Umbilical cord (tissue), 2 donors: ENCODE measurements around the gene ZC3H4. TPM values are rescaled to one million over a fixed set of nuclear protein-coding genes. Genes with fewer than 3 reads are reported as not detected.

Experiments
- DNase-seq: peaks from one replicate; pipeline ENCODE4 v3.0.0-alpha.2; 2015; ENCODE audit warnings: low spot score
- total RNA-seq: library from RNA; depleted of rRNA; stranded (reverse); fragments of >200 nt; gene quantifications from one replicate; pipeline ENCODE4 v1.2.3, GENCODE V29; 2014; ENCODE audit warnings: low replicate concordance; ENCODE audit not compliant: insufficient read depth

ZC3H4 gene
- total RNA-seq, 1 donor from 2014 or later: 9.4 TPM

DNA sequence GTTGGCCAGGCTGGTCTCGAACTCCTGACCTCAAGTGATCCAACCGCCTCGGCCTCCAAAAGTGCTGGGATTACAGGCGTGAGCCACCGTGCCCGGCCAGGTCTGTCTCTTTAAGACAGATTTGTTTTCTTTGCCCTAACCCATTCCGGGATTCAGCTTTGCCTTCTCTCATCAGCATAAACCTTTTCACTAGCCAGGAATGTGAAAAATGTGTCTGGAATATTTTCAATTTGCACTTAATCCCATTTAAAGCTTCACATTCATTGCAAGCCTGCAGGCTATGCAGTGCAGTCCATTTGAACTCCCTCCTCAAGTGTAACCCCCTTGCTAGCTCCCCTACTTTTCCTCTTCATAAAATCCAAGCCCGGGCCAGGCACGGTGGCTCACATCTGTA is 64.3 kb downstream of the ZC3H4 start:
- DNase-seq: peak; percentile 82

DNA sequence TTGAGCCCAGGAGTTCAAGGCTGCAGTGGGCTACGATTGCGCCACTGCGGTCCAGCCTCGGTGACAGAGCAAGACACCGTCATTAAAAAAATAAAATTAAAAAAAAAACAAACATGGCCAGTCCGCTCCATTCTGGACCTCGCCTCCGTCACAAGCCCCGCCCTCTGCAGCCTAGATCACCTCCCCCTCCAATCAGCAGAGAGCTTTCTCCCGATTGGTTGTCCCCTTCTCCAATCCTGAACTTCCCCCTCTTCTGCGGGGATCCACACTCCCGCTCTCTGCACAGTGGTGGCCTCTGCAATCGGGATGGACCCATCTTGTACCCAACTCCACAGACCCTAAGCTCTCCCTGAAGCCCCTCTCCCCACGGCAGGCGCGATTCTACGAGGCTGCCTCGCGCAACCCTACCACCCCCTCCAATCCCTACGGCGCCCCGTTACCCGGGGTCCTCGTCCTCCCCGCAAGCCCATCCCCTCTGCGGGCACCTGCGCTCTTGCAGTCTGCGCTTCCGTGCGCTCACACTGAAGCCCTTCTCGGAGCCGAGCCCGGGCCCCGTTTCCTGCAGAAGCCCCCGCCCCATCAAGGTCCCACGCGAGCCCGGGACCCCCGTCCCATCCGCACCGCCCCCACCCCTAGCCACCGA is 65.7 kb downstream of the ZC3H4 start:
- DNase-seq: peak; percentile 87

DNA sequence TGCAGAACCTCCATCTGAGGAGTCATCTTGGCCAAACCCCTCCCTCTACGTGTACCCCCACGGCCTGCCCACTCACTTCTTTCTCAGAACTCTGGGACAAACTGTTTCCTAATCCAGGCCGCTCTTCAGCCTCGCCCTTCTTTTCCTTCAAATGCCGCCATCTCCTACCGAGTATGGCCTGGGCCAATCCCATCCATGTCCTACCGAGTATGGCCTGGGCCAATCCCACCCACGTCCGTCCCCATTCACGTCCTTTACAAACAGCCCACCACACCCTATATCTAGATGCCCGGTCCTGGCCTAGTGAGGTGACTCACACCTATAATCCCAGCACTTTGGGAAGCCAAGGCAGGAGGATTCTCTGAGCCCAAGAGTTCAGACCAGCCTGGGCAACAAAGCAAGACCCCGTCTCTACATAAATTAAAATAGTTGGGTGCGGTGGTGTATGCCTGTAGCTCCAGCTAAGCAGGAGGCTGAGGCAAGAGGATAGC is 66.3 kb downstream of the ZC3H4 start:
- DNase-seq: no peak

DNA sequence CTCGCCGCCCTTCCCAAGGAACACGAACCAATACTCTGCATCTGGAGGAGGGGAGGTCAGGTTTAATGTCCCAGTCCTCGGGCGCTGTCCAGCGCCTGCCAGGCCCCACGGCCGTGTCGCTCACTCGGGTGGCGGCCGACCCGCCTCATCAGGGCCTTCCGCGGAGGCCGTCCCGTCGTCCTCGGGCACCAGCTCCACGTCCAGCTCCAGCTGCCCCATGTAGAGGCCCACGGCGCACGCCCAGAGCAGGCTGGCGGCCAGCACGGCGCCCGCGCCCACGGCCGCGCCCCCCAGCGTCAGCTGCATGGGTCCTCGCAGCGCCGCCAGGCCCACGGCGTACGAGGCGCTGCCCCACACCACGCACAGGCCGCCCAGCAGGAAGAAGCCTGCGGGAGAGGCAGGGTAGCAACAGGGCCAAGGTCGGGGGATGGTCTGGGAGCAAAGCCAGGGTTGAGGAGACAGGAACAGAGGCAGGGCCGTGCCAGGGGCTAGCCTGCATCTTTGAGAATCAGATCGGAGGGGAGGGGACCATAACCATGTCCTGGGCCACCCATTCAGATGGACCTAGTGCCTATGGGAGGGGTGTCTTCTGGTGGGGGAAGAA is 67.6 kb downstream of the ZC3H4 start:
- DNase-seq: no peak

DNA sequence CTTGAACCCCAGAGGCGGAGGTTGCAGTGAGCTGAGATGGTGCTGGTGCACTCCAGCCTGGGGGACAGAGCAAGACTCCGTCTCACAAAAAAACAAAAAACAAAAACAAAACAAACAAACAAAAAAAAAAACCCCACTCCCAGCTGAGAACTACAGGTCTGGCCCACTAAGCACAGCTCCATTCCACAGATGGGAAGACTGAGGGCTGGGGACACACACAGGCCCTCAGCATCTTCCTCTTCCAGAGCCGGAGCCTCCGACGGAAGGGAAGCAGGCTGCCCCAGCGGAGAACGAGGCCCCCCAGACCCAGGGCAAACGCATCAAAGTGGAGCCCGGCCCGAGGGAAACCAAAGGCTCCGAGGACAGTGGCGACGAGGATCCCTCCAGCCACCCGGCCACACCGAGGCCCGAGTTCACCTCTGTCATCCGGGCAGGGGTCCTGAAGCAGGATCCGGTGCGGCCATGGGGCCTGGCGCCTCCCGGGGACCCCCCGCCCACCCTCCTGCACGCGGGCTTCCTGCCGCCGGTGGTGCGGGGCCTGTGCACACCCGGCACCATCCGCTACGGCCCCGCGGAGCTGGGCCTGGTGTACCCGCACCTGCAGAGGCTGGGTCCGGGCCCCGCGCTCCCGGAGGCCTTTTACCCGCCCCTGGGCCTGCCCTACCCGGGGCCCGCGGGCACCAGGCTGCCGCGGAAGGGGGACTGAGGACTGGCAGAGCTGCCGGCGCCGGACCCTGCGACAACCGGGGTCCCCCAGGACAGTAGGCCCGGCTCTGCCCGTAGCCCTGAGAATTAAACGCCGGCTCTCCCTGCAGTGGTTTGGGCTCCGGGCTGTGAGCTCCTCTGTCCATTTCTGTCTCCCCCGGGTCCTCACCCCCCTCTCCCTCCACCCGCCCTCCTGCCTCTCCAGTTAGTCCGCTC is 68.4 kb downstream of the ZC3H4 start:
- DNase-seq: no peak

DNA sequence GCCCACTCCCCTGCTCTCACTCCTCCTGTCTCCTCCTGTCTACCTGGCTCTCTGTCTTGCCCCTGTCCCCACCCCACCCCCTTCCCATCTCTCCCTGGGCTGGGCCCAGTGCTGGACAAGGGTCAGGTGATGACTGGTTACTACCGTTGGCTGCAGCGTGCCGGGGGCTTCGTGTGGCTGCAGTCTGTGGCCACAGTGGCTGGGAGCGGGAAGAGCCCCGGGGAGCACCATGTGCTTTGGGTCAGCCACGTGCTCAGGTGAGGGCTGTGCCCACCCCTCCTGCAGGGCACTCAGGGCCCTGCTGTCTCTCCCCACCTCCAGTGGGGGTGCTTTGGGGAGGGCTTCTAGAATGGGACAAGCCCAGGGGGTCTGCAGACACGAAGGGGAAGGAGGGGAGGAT is 72.7 kb downstream of the ZC3H4 start:
- no peak for DNase-seq

DNA sequence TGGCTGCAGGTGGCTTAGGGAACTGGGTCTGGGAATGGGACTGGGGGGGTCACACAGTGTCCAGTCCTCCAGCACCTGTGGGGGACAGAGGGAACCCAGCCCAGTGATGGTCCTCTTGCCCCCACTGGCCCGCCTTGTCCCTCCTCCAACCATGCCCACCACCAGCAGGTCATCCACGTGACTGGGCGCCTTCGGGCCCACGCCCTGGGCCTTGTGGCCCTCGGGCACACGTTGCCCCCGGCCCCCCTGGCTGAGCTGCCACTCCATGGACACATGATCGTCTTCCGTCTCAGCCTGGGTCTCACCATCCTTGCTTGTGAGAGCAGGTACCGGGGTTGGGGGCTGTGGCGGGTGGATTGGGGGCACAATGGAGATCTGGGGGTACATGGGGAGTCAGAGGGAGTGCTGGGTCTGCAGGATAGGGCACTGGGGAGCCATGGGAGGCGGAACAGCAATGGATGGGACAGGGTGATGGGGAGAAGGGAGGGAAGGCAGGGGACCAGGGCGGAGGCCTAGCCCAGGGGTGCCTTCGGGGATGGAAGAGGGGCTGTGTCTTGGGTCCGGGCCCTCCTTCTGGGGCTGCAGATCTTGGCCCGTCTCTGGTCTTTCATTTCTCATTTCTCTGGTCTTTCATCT is 74.2 kb downstream of the ZC3H4 start:
- no peak for DNase-seq

DNA sequence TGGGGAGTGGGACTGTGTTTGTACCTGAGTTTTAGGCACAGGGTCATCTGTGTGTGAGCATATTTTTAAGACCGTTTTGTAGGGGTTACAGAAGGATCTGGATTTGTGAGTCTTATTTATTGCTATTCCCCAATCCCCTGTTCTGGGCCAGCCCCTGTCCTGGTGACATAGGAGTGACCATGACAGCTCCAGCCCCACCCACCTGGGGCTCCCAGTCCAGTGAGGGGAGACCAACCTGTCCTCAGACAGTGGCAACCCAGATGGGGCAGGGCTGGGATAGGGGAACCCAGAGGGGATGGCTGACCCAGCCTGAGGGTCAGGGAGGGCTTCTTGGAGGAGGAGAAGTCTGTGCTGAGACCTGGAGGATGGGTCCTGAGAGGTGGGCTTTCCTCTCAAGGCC is 75.8 kb downstream of the ZC3H4 start:
- DNase-seq: no peak

DNA sequence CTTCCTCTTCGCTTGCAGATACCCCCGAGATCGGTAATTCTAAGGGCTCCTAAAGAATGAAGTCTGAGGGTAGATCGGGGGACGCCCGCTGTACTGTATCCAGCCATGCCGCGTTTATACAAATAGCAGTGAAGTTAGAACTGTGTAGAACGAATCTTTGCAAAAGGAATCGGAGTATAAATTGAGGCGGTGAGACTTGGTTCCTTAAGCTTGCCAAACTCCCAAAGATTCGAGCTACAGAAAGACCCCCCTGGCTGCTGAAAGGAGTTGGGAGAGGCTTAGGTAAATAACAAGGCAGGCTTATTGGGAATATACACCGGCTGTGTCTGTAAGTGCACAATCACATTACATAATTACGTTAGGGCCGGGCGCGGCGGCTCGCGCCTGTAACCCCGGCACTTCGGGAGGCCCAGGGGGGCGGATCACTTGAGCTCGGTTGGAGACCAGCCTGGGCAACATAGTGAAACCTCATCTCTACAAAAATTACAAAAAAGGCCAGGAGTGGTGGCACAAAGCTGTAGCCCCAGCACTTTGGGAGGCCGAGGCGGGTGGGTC is 77.4 kb downstream of the ZC3H4 start:
- DNase-seq: no peak

DNA sequence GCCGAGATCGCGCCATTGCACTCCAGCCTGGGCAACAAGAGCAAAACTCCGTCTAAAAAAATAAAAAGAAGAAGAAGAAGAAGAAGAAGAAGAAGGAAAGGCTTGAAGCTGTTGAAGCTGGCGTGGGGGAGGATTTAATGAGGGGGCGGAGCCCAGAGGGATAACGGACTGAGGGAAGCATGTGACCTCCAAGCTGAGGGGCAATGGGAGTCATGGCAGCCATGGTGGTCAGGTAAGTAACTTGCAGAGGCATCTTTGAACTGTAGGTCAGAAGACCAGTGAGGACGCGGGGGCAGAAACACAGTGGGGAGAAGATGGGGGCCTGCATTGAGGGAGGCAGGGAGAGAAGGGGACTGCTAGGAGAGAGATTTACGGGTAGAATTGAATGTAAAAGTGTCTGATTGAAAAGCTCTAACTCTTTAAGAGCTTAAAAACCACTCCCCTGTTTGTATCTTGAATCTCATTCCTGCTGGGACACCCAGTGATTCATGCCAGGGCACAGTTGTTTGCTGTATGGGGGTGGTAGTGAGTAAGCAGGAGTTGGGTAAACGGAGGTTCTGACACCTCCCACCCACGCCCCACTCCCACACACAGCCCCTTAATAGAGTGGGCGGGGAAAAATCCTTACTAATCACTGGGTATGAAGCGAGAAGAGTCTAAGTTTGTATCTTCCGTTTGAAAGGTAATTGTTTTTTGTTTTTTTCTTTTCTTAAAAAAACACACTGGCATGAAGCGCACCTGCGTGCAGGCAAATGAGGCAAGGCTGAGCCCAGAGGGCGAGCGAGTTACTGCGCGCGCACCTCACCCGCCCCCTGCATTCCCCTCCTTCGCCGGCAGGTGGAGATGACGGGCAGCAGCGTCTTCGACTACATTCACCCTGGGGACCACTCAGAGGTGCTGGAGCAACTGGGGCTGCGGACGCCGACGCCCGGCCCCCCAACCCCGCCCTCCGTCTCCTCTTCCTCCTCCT is 78.2 kb downstream of the ZC3H4 start:
- peak; percentile 84 for DNase-seq

DNA sequence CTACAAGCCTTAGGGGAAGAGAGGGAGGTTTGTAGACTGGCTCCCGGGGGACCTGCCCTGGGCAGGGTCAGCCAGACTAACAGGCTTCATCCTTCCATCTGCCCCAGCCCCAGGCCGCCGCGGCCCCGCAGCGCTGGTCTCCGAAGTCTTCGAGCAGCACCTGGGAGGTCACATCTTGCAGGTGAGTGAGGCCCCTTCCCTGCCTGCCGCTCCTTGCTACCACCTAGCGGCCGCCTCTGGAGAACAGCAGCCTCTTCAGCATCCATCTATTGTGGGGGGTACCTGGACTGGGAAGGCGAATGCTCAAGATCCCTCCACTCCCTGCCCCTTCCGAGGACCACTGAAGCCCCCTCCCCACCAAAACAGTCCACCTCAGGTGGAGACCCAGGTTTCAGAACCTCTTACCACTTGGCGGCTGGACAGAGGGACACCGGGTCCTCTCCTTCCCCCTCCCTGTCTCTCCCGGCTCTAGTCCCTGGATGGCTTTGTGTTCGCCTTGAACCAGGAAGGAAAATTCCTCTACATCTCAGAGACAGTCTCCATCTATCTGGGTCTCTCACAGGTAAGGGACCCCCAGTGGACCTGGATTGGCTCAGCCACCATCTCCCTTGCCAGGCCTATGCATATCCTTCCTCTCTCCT is 81.3 kb downstream of the ZC3H4 start:
- DNase-seq: no peak

DNA sequence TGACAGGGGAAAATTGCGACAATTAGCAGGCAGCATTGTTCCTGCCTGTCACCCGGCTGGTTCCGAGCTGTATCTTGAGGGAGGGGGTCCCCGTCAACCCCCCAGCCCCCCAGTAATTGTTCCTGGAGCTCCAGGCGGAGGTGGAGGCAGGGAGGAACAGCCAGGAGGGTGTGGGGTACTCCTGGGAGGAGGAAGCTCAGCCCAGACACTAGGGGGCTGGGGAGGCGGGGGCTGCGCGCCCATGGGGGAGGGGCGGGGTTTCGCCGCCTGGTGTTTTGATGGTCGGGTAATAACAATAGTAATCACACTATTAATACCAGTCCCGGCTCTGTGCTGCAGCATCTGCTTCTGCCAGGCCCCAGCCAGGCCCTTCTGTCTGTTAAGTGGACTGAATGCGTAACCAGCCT is 85.4 kb downstream of the ZC3H4 start:
- DNase-seq: no peak

DNA sequence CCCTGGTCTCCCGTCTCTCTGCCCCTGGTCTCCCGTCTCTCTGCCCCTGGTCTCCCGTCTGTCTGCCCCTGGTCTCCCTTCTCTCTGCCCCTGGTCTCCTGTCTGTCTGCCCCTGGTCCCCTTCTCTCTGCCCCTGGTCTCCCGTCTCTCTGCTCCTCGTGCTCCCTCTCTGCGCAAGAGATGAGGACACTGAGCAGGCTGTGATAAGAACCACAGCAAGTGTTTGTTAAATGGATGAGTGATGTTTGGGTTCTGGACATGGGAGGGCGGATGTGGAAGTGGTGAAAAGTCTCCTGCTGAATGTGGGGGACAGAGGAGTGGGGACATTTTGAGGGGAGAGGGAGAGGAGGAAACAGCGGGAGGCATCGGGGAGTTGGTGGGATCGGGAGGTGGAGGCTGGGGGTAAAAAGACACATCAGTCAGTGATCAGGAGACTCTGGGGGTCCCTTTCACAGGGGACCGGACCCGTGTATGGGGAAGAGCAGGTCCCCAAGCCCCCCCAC is 85.9 kb downstream of the ZC3H4 start:
- no peak for DNase-seq

DNA sequence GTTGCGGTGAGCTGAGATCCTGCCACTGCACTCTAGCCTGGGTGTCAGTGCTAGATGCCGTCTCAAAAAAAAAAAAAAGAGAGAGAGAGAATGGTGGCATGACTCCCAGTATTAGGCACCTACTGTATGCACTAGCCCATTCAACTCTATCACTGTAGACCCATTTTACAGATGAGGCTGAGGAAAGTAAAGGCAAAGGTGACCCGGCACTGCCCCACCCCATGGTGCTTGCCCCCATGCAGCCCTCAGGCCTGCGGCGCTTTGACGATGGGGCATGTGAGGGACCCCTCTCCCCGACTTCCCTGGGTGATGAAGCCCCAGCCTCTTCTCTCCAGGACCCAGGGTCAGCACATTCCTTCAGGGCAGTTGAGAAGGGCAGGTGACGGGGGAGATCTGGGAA is 86.7 kb downstream of the ZC3H4 start:
- DNase-seq: no peak

DNA sequence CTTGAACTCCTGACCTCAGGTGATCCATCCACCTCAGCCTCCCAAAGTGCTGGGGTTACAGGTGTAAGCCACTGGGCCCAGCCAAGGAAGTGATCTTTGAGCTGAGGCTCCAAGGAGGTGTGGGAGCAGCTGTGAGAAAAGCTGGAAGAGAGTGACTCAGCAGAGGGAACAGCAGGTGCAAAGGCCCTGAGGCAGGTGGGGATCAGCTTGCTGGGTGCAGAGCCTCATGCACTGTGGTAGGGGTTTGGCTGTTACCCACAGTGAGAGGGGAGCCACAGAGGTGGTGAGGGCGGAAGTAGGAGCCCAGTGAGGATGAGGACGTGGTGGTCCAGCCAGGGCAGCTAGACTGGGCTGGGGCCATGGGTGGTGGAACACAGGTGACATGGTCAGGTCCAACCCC is 87.4 kb downstream of the ZC3H4 start:
- no peak for DNase-seq

DNA sequence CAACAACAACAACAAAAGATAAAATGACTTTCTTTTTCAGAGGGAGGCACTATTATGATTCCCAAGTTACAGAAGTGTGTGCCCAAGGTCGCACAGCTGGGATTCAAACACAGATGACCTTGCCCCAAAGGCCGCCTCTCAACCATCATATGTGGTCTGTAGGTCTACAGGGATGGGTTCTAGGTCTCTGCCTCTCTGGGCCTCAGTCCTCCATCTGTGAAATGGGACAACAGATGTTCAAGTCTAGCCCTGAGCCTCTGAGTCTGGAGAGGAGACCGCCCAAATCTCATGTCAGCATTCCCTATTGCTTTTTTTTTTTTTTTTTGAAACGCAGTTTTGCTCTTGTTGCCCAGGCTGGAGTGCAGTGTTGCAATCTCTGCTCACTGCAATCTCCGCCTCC is 89.1 kb downstream of the ZC3H4 start:
- no peak for DNase-seq

DNA sequence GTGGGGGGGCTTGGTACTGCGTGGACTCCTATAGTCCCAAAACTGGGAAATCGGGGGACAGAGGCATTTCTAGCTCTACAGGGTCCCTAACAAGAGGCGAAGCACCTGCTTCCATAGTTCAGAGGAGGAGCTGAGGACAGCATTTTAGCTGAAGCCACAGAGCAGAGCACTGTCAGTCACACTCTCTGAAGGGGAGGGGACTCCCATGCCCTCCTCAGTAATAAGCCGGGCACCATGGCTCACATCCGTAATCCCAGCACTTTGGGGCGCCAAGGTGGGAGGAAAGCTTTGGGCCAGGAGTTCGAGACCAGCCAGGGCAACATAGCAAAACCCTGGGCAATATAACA is 90.2 kb downstream of the ZC3H4 start:
- DNase-seq: no peak

DNA sequence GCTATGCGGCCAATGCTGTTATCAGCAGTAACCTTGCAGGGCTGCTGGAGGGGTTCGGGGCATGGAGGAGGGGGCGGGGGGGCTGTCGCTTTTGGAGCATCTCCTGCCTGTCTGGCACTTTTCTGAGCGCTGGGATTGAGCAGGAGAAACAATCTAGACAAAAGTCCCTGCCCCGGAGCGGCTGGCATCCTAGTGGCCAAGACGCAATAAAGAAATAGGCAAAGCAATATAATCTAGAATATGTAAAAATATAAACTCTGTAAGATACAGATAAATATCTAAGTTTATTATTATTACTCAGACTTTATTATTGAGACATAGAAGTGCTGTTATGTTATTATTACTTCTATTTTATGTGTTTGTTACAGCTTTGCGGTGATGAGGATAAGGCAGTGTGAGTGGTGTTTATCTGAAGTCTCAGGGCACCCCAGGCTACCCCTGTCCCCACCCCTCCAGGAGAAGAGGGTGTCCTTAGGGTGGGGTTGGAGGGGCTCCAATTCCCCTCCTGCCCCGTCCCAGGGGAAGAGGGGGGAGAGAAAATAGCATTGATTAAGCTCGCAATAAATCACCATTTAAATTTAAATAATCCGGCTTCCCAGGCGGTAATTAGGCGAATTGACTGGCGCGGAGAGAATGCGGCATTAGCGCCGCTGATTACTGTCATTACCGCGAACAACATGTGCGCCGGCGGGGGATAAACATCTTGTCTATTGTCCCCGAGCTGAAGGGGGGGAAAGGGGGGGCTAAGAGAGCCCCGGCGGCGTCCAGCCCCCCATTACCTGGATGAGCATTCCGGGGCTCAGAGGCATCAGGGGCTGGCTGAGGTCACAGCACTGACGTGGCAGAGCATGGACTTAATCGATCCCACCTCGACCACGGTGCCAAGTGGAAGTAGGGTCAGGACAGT is 90.8 kb downstream of the ZC3H4 start:
- DNase-seq: no peak

DNA sequence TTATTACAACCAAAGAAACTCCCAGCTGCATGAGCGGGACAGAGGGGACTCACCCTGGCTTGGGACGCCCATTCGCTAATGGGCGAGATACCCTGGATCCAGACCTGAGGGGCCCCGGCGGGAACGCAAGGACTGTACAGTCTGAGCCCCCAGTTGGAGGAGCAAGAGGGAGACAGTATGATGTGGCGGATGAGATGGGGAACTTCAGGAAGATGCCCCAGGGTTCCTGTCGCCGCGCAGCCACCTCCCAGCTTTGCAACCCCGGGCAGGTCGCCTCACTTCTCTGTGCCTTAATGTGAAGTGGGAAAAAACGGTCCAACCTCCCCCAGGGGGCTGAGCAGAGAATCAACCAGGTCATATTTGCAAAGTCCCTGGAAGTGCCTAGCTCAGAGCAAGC is 91.4 kb downstream of the ZC3H4 start:
- DNase-seq: no peak
